GM18861 (cell line): ENCODE data around the gene ITIH2.
"Not testable (repeated sequence)": the region's sequence is repeated elsewhere in the genome, so short reads cannot be mapped to it uniquely, and the experiment has no call there.

Source experiments
- ATAC-seq: cut with Tn5 transposase; IDR thresholded peaks from one replicate; pipeline ENCODE4 v1.9.1; 2021; ENCODE audit not compliant: unreplicated experiment

Gene ITIH2

GRCh38 chr10:7738536-7739407, 35.7 kb downstream of the ITIH2 start:
- ATAC-seq = no peak

- no peak for ATAC-seq
Observed at GRCh38 chr10:7744307-7744706, 41.2 kb downstream of the ITIH2 start.

- not testable (repeated sequence) for ATAC-seq
Observed at GRCh38 chr10:7748637-7749036, 45.5 kb downstream of the ITIH2 start.

GRCh38 chr10:7750222-7750621, 47.1 kb downstream of the ITIH2 start:
- no peak for ATAC-seq

GRCh38 chr10:7752251-7752650, 49.1 kb downstream of the ITIH2 start:
- no peak for ATAC-seq

- no peak for ATAC-seq
Observed at GRCh38 chr10:7755103-7755502, 52.0 kb downstream of the ITIH2 start.

GRCh38 chr10:7756360-7756992, 53.4 kb downstream of the ITIH2 start:
- no peak for ATAC-seq

- ATAC-seq = no peak
Observed at GRCh38 chr10:7763929-7764328, 60.8 kb downstream of the ITIH2 start.

- ATAC-seq = no peak
Observed at GRCh38 chr10:7766241-7766640, 63.1 kb downstream of the ITIH2 start.

- no peak for ATAC-seq
Observed at GRCh38 chr10:7767209-7767608, 64.1 kb downstream of the ITIH2 start.

- ATAC-seq = no peak
Observed at GRCh38 chr10:7768417-7768816, 65.3 kb downstream of the ITIH2 start.

GRCh38 chr10:7773845-7774801, 71.0 kb downstream of the ITIH2 start:
- no peak for ATAC-seq

GRCh38 chr10:7776777-7777176, 73.7 kb downstream of the ITIH2 start:
- no peak for ATAC-seq

- not testable (repeated sequence) for ATAC-seq
Observed at GRCh38 chr10:7782194-7782593, 79.1 kb downstream of the ITIH2 start.

- no peak for ATAC-seq
Observed at GRCh38 chr10:7786430-7786829, 83.3 kb downstream of the ITIH2 start.

GRCh38 chr10:7787150-7787856, 84.2 kb downstream of the ITIH2 start:
- ATAC-seq = no peak

- peak; percentile 95 for ATAC-seq
Observed at GRCh38 chr10:7787857-7788638, 84.9 kb downstream of the ITIH2 start, which contains the start of the genes ATP5F1C and KIN. Gene ATP5F1C, plus strand, starts transcription at chr10:7788177. Its CDS starts 31 bp downstream, at chr10:7788208. Gene KIN, minus strand, starts transcription at chr10:7787993. Its CDS starts 60 bp downstream, at chr10:7787933.

GRCh38 chr10:7788639-7789286, 85.6 kb downstream of the ITIH2 start:
- ATAC-seq = peak; percentile 6

- no peak for ATAC-seq
Observed at GRCh38 chr10:7789390-7789789, 86.3 kb downstream of the ITIH2 start.
